Fibroblast of pulmonary artery (primary cell): ENCODE measurements around the gene KRT77.

Experiments
- DNase-seq: peaks from one replicate; pipeline ENCODE4 v3.0.0-alpha.2; 2010; ENCODE audit warnings: low read depth
- H3K4me3 ChIP-seq: replicated peaks from 2 replicates; pipeline ENCODE4 v1.5.1; 2011; ENCODE audit warnings: low read depth, mild to moderate bottlenecking, control low read depth, low read length, moderate library complexity
- CTCF ChIP-seq: IDR thresholded peaks from 2 replicates; pipeline ENCODE4 v1.5.1; 2011; ENCODE audit warnings: mild to moderate bottlenecking, control low read depth, low read length, inconsistent platforms; ENCODE audit errors: missing control alignments

Gene KRT77

DNA sequence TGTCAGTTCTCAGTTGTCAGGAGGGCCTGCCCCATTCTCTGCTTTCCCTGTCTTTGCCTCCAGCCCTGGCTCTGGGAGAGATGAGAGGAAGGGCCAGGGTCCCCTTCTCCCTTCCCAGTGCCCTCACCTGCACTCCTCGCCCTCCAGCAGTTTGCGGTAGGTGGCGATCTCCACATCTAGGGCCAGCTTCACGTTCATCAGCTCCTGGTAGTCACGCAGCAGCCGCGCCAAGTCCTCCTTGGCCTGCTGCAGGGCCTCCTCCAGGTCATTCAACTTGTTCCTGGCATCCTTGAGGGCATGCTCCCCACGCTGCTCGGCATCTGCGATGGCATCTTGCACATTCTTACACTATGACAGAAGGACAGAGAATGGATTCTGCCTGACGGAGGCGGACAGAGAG is 56.7 kb downstream of the KRT77 start:
- no peak for TF ChIP-seq CTCF
- no peak overlapping the region for H3K4me3 ChIP-seq
- DNase-seq: no peak

DNA sequence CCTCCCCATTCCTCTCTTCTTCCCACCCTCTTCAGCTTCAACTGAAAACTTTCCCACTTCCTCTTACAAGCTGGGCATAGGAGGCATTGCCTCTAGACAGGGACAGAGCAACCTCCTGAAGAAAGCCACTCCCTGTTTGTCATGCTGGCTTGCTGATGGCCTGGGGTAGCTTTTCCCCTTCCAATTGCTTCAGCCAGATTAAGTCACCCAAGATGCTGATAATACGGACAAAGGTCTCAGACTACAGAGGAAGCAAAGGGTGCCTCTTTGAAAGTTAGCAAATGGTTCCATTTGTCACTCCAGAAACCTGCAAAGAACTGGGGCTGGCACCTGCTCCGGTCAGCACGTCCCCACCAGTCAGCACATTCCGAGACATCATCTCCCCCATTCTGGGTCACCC is 57.3 kb downstream of the KRT77 start:
- DNase-seq: no peak
- H3K4me3 ChIP-seq: no peak overlapping the region
- no peak for TF ChIP-seq CTCF

DNA sequence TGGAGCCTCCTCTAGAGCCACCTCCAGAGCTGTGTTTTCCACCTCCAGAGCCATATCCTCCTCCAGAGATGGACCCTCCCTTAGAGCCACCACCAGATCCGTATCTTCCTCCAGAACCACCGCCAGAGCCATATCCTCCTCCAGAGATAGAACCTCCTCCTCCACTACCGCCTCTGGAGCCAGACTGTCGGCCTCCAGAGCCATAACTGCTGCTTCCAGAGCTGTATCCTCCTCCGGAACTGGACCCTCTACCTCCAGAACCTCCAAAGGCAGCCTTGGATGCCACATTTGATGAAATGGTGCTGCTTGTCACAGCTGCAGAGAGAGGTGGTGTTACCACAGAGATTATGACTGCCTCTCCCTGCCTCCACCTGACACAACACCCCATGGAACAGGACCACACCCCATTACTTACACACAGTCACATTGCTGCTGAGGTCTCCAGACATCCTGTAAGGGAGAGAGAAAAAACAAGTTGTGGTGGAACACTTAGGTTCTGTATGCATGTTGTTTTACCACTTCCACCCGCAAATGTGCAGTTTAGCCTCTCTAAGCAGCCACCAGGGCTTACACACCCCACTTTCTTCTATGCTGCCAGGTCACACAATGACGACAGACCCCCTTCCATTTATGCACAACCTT is 58.1 kb downstream of the KRT77 start:
- TF ChIP-seq CTCF: no peak
- DNase-seq: no peak
- H3K4me3 ChIP-seq: no peak overlapping the region

GRCh38 chr12:52644078-52644415 is 59.3 kb downstream of the KRT77 start:
- no peak for DNase-seq
- TF ChIP-seq CTCF: no peak
- H3K4me3 ChIP-seq: no peak overlapping the region

GRCh38 chr12:52643233-52644077 is 59.9 kb downstream of the KRT77 start:
- DNase-seq: no peak
- no peak for TF ChIP-seq CTCF
- no peak overlapping the region for H3K4me3 ChIP-seq

- no peak for DNase-seq
- H3K4me3 ChIP-seq: no peak overlapping the region
- no peak for TF ChIP-seq CTCF
These were observed 61.9 kb downstream of the KRT77 start for GRCh38 chr12:52641468-52641867.
